Choroid plexus epithelial cell (primary cell): ENCODE results near the gene ARNT2.
"Not testable (repeated sequence)": the region's sequence is repeated elsewhere in the genome, so short reads cannot be mapped to it uniquely, and the experiment has no call there.

Experiments
- DNase-seq: peaks from one replicate; pipeline ENCODE4 v3.0.0-alpha.2; 2010; ENCODE audit warnings: low read depth
- H3K4me3 ChIP-seq: 2 replicates; pipeline ENCODE4 v1.5.1; 2011; ENCODE audit warnings: low read depth, mild to moderate bottlenecking, control low read depth, low read length, moderate library complexity
- CTCF ChIP-seq: conservative IDR thresholded peaks from 2 replicates; pipeline ENCODE4 v1.5.1; 2011; ENCODE audit warnings: low read depth, mild to moderate bottlenecking, control low read depth, inconsistent platforms, low read length, moderate library complexity

The ARNT2 gene

DNA sequence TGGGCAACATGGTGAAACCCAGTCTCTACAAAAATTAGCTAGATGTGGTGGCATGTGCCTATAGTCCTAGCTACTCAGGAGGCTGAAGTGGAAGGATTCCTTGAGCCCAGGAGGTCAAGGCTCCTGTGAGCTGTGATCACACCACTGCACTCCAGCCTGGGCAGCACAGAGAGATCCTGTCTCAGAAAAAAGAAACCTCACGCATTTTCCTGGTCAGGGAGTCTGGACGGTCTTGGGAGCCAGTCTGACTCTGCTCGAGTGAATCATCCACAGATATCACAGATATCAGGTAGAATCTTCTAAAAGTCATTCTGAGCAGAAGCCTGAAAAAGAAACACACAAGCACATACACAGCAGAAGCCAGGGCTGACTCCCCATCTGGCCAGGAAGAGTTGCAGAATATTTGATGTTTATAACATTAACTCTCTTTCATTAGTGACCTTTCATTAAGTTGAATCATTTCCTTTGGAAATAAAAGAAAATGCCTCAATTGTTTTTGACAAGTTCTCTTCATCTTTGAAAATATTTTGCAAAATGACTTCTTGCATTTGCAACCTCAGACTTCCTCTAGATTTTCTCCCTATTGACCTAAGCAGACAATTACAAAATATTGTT, 234.5 kb downstream of the ARNT2 start:
- no peak for DNase-seq
- no peak for TF ChIP-seq CTCF
- H3K4me3 ChIP-seq: no peak overlapping the region

- no peak for TF ChIP-seq CTCF
- H3K4me3 ChIP-seq: no peak overlapping the region
- DNase-seq: no peak
These were observed 235.0 kb downstream of the ARNT2 start for GRCh38 chr15:80639168-80639555.

DNA sequence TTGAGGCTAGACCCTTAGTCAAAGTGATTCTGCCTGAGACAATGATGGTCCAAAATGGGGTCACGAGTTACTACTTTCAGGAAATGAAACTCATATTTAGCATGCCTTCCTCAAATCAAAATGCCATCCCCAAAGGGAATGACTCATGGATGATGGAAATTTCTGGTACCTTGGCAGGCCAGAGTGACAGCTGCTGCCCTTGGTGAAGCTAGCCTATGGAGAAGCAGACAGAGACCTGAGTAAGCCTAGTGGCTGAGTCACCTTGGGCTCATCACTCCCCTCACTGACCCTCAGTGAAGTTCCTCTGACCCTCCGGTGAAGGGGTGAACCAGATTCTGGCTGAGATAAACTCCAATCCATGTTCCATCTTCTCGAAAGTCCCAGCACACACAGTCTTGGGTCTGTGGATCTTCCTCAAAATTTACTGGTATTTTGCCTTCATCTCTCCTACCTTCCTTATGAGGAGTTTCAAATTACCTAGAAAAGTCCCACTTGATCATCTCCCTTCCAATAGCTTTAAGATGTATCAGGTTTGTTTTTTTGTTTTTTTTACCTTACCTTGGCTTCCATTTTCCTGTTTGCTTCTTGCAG, 236.4 kb downstream of the ARNT2 start:
- no peak overlapping the region for H3K4me3 ChIP-seq
- TF ChIP-seq CTCF: no peak
- no peak for DNase-seq

DNA sequence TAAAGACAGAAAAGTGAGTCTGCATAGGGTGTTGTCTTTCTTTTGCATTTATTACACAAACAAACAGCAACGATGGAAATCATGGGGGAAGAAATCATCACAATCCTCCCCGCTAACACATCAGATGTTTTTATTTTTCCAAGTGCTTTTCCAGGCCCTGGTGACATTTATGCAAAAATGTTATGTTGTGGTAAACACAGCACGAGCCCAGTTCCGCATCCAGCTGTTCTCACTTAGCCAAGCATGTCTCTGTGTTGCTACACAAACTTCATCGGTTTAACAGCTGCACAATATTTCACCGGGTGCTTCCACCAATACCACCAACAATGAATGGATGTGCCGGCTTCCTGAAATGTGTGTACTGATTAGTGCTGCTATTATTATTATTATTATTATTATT, 237.2 kb downstream of the ARNT2 start:
- DNase-seq: no peak
- TF ChIP-seq CTCF: no peak
- H3K4me3 ChIP-seq: no peak overlapping the region

GRCh38 chr15:80643431-80643951, 239.3 kb downstream of the ARNT2 start:
- no peak overlapping the region for H3K4me3 ChIP-seq
- no peak for TF ChIP-seq CTCF
- peak; percentile 61 for DNase-seq

- no peak for TF ChIP-seq CTCF
- no peak overlapping the region for H3K4me3 ChIP-seq
- no peak for DNase-seq
These were observed 241.4 kb downstream of the ARNT2 start for GRCh38 chr15:80645494-80646065.

GRCh38 chr15:80647424-80647823, 243.2 kb downstream of the ARNT2 start:
- DNase-seq, H3K4me3 ChIP-seq: not testable (repeated sequence)
